Smooth muscle cell (in vitro differentiated cells): ENCODE results near the gene SLC43A1. TPM values are rescaled to one million over a fixed set of nuclear protein-coding genes. Genes with fewer than 3 reads are reported as not detected.

Experiments used
- DNase-seq: peaks from one replicate; lab custom pipeline; 2025; ENCODE audit not compliant: unreplicated experiment; lab: John Stamatoyannopoulos, UW
- H2AFZ ChIP-seq: fragments of 200-600 bp; sonication (generic); 2 replicates; pipeline ENCODE4 v1.6.0; 2016; ENCODE audit warnings: antibody characterized with exemption, low read depth, mild to moderate bottlenecking
- H3F3A ChIP-seq: fragments of 200-600 bp; sonication (generic); 2 replicates; pipeline ENCODE4 v1.6.0; 2017; ENCODE audit warnings: antibody characterized with exemption, low read depth
- H3K27ac ChIP-seq: fragments of 200-600 bp; sonication (generic); 2 replicates; pipeline ENCODE4 v1.5.1; 2016; ENCODE audit warnings: low read depth, mild to moderate bottlenecking
- H3K27me3 ChIP-seq: fragments of 200-600 bp; sonication (generic); 2 replicates; pipeline ENCODE4 v1.6.1; 2016; ENCODE audit warnings: low read depth, mild to moderate bottlenecking
- H3K36me3 ChIP-seq: fragments of 200-600 bp; sonication (generic); 2 replicates; pipeline ENCODE4 v1.5.1; 2016; ENCODE audit warnings: low read depth
- H3K4me1 ChIP-seq: fragments of 200-600 bp; sonication (generic); 2 replicates; pipeline ENCODE4 v1.5.1; 2016; ENCODE audit warnings: low read depth
- H3K4me2 ChIP-seq: fragments of 200-600 bp; sonication (generic); 2 replicates; pipeline ENCODE4 v1.6.0; 2016; ENCODE audit warnings: mild to moderate bottlenecking
- H3K4me3 ChIP-seq: fragments of 200-600 bp; sonication (generic); 2 replicates; pipeline ENCODE4 v1.5.1; 2016; ENCODE audit warnings: mild to moderate bottlenecking
- H3K79me2 ChIP-seq: fragments of 200-600 bp; sonication (generic); 2 replicates; pipeline ENCODE4 v1.6.0; 2016; ENCODE audit warnings: low read depth, mild to moderate bottlenecking
- H3K9ac ChIP-seq: fragments of 200-600 bp; sonication (generic); 2 replicates; pipeline ENCODE4 v1.6.0; 2016; ENCODE audit warnings: low read depth
- H3K9me3 ChIP-seq: fragments of 200-600 bp; sonication (generic); replicated peaks from 2 replicates; pipeline ENCODE4 v1.5.1; 2016; ENCODE audit warnings: low read depth
- H4K20me1 ChIP-seq: fragments of 200-600 bp; sonication (generic); 2 replicates; pipeline ENCODE4 v1.6.0; 2016; ENCODE audit warnings: low read depth
- WGBS: methylation state at CpG from one replicate; pipeline ENCODE4 v1.1.7; 2016; ENCODE audit warnings: low lambda C conversion rate; 5-methylcytosine and 5-hydroxymethylcytosine counted together
- polyA plus RNA-seq: library from polyadenylated mRNA; unstranded; fragments of >200 nt; fragmentation: Nextera tagmentation; extraction: Ambion mirVana; gene quantifications from 2 replicates; pipeline ENCODE4 v1.2.1, GENCODE V29; 2016
- total RNA-seq: library from RNA; depleted of rRNA; stranded (reverse); fragments of >200 nt; gene quantifications from 2 replicates; pipeline ENCODE4 v1.2.3, GENCODE V29; 2014
- TF ChIP-seq, protein P1 (sequence below): fragments of 200-600 bp; sonication (generic); IDR thresholded peaks from 2 replicates; pipeline ENCODE4 v1.5.1; 2017; ENCODE audit warnings: borderline replicate concordance, mild to moderate bottlenecking, antibody characterized with exemption; ENCODE audit not compliant: insufficient read depth, poor library complexity, severe bottlenecking

Gene SLC43A1
- total and polyA plus RNA-seq, 2 experiments from 2014 or later: 1.3 to 7.3 TPM

GRCh38 chr11:57530215-57530595, 14.7 kb upstream of the SLC43A1 start:
- H3K79me2 ChIP-seq: peaks cover 9% of the 10 kb centered on the region
- WGBS: 3% methylated on average over 17 of the region's 17 CpGs
- peak overlapping the region; percentile 86 for H3K4me2 ChIP-seq
- H3K9ac ChIP-seq: peak overlapping the region; percentile 54
- H3F3A ChIP-seq: no peaks in the 10 kb centered on the region
- H3K27me3 ChIP-seq: no peaks in the 10 kb centered on the region
- H4K20me1 ChIP-seq: no peaks in the 10 kb centered on the region
- no peaks in the 10 kb centered on the region for H3K9me3 ChIP-seq
- H3K27ac ChIP-seq: peak overlapping the region; percentile 14
- TF ChIP-seq, protein P1, sequence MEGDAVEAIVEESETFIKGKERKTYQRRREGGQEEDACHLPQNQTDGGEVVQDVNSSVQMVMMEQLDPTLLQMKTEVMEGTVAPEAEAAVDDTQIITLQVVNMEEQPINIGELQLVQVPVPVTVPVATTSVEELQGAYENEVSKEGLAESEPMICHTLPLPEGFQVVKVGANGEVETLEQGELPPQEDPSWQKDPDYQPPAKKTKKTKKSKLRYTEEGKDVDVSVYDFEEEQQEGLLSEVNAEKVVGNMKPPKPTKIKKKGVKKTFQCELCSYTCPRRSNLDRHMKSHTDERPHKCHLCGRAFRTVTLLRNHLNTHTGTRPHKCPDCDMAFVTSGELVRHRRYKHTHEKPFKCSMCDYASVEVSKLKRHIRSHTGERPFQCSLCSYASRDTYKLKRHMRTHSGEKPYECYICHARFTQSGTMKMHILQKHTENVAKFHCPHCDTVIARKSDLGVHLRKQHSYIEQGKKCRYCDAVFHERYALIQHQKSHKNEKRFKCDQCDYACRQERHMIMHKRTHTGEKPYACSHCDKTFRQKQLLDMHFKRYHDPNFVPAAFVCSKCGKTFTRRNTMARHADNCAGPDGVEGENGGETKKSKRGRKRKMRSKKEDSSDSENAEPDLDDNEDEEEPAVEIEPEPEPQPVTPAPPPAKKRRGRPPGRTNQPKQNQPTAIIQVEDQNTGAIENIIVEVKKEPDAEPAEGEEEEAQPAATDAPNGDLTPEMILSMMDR: no peak
- peak overlapping the region; percentile 90 for H2AFZ ChIP-seq
- no peak for DNase-seq
- H3K36me3 ChIP-seq: no peaks in the 10 kb centered on the region
- peak overlapping the region; percentile 68 for H3K4me3 ChIP-seq
- peaks cover 7% of the 10 kb centered on the region for H3K4me1 ChIP-seq

DNA sequence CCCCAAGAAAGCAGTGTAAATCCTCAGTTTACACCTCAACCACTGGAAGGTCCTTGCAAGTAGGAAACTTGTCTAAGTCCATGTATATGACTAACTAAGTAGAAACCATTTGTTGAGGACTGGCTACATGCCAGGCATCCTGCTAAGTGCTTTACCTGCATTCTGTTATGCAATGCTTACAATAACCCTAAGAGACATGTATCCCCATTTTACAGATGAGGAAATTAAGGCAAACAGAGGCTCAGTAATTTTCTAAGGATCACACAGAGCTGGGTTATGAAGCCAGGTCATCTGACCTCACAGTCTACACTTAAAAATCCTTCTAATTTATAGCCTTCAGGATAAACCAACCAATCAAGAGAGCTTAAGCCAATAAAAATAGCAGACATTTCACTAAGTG, 13.5 kb upstream of the SLC43A1 start:
- TF ChIP-seq, protein P1: no peak

GRCh38 chr11:57527056-57527631, 11.6 kb upstream of the SLC43A1 start:
- no peaks in the 10 kb centered on the region for H3K27me3 ChIP-seq
- DNase-seq: peak; percentile 7
- no peak overlapping the region for H2AFZ ChIP-seq
- H4K20me1 ChIP-seq: no peaks in the 10 kb centered on the region
- H3F3A ChIP-seq: no peaks in the 10 kb centered on the region
- H3K36me3 ChIP-seq: no peaks in the 10 kb centered on the region
- no peaks in the 10 kb centered on the region for H3K9me3 ChIP-seq
- peaks cover 9% of the 10 kb centered on the region for H3K79me2 ChIP-seq
- WGBS: 23% methylated on average over 7 of the region's 7 CpGs
- no peak overlapping the region for H3K27ac ChIP-seq
- TF ChIP-seq, protein P1: peak; percentile 91
- no peak overlapping the region for H3K4me2 ChIP-seq
- H3K4me1 ChIP-seq: peaks cover 7% of the 10 kb centered on the region
- no peak overlapping the region for H3K4me3 ChIP-seq
- no peak overlapping the region for H3K9ac ChIP-seq

More for the DNA sequence above, 13.5 kb upstream of the SLC43A1 start:
- Histone ChIP-seq H3K27me3 (no peaks in the 10 kb centered on the region), H3K79me2 (peaks cover 9% of the 10 kb centered on the region), H3K9ac (no peak overlapping the region), H3K36me3 (no peaks in the 10 kb centered on the region), H3F3A (no peaks in the 10 kb centered on the region), H3K4me2 (no peak overlapping the region), H3K4me3 (no peak overlapping the region), H4K20me1 (no peaks in the 10 kb centered on the region), H3K4me1 (peaks cover 7% of the 10 kb centered on the region), H3K27ac (no peak overlapping the region), H3K9me3 (no peaks in the 10 kb centered on the region), H2AFZ (no peak overlapping the region)
- no peak for DNase-seq

- Histone ChIP-seq H3K9me3 (no peaks in the 10 kb centered on the region), H3F3A (no peaks in the 10 kb centered on the region), H3K79me2 (no peaks in the 10 kb centered on the region), H3K36me3 (no peaks in the 10 kb centered on the region), H3K27ac (no peak overlapping the region), H3K4me3 (no peak overlapping the region), H3K9ac (no peak overlapping the region), H3K4me1 (no peaks in the 10 kb centered on the region), H3K27me3 (no peaks in the 10 kb centered on the region), H3K4me2 (no peak overlapping the region), H4K20me1 (no peaks in the 10 kb centered on the region), H2AFZ (no peak overlapping the region)
- TF ChIP-seq, protein P1: no peak
- 93% methylated on average over 4 of the region's 4 CpGs for WGBS
- DNase-seq: no peak
Measured at GRCh38 chr11:57523419-57523818, 7.9 kb upstream of the SLC43A1 start.
